HG03520 (cell line): ENCODE results near the gene ADIPOR2.
"Not testable (repeated sequence)": the region's sequence is repeated elsewhere in the genome, so short reads cannot be mapped to it uniquely, and the experiment has no call there.

Experiments
- ATAC-seq: cut with Tn5 transposase; IDR thresholded peaks from one replicate; pipeline ENCODE4 v1.9.1; 2021; ENCODE audit warnings: mild to moderate bottlenecking, moderate library complexity; ENCODE audit not compliant: unreplicated experiment

ADIPOR2 gene

DNA sequence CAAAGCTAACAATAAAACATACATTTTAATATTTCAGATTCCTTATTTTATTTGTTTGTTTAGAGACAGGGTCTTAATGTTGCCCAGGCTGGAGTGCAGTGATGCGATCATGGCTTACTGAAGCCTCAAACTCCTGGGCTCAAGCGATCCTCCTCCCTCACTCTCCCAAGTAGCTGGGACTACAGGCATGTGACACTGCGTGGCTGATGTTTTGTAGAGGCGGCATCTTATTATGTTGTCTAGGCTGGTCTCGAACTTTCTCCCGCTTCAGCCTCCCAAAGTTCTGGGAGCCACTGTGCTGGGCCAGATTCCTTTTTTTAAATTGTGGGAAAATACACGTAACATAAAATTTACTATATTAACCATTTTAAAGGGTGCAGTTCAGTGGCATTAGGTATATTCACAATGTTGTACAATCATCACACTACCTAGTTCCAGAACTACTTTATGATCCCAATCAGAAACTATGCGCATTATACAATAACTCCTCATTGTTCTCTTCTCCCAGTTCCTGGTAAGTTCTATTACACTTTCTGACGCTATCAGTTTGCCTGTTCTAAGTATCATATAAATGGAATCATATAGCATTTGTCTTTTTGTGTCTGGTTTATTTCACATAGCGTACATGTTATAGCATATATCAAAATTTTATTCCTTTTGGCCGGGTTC, 40.3 kb downstream of the ADIPOR2 start:
- ATAC-seq, result no peak

DNA sequence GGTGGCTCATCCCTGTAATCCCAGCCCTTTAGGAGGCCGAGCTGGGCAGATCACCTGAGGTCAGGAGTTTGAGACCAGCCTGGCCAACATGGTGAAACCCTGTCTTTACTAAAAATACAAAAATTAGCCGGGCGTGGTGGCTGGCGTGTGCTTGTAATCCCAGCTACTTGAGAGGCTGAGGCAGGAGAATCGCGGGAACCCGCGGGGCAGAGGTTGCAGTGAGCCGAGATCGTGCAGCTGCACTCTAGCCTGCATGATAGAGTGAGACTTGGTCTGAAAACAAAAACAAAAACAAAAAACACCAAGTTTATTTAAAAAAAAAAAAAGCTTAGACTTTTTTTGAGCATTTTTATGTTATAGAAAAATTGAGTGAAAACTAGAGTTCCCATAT, 40.8 kb downstream of the ADIPOR2 start:
- not testable (repeated sequence) for ATAC-seq

DNA sequence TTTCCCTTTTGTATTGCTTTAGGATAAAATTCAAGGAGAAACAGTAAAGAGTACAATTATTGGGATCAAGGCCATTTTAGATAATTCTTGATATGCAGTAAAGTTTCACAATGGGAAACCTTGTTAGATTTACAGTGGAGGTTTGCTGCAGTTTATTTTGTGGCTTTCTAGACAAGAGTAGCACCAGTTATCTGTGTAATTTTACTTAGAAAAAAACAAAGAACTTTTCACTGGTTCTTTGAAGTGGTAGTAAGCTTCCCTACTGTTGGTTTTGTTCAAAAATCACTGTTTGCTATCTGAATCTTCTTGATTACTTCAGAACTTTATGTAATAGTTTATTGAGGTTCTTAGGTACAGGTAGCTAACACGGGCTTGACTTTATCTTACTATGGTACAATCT, 42.0 kb downstream of the ADIPOR2 start:
- no peak for ATAC-seq

- ATAC-seq, result not testable (repeated sequence)
Measured at GRCh38 chr12:1733712-1734111, 42.8 kb downstream of the ADIPOR2 start.

DNA sequence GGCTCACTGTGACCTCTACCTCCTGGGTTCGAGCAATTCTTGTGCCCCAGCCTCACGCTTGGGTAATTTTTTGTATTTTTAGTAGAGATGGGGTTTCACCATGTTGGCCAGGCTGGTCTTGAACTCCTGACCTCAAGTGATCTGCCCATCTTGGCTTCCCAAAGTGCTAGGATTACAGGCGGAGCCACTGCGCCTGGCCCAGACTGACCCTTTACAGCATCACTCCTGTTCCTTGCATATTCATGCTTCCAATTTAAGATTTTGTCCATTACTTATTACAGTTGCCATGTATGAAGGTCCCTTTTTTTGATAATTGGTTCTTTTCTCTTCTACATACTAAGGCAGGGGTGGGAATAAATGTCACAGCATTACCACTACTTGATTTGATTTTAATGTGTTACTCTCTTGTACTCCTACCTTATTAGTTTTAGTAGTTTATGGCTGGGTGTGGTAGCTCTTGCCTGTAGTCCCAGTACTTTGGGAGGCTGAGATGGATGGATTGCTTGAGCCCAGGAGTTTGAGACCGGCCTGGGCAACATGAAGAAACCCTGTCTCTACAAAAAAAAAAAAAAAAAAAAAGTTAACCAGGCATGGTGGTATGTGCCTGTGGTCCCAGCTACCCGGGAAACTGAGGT, 46.9 kb downstream of the ADIPOR2 start:
- no peak for ATAC-seq

GRCh38 chr12:1738446-1738845, 47.6 kb downstream of the ADIPOR2 start:
- ATAC-seq, result no peak

- no peak for ATAC-seq
Measured at GRCh38 chr12:1739368-1739767, 48.5 kb downstream of the ADIPOR2 start.

DNA sequence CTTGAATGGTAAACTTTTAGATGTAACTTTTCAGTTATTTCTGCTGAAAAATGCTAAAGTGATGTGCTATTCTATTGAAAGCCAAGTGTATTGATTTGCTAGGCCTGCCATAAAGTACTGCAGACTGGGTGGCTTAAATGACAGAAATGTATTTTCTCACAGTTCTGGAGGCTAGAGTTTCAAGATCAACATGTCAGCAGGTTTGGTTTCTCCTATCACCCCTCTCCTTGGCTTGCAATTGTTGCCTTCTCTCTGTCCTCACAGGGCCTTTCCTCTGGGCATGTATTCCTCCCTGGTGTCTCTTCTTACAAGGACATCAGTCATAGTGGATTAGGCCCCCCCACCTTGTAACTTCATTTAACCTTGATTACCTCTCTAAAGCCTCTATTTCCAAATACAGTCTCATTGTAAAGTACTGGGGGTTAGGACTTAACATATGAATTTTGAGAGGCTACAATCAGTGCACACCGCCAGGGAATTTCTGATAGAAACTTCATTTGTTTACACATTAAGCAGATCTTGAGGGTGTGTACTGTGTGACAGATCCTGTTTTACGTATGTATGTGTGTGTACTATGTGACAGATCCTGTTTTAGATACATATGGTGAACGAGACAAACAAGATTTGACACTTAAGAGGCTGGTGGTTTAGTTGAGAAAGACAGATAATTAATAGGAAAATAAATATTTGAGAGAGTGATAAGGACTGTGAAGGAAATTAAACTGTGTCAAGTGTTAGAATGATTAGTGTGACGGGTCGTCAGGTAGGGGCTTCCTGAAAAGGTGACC, 49.5 kb downstream of the ADIPOR2 start:
- no peak for ATAC-seq

GRCh38 chr12:1741154-1741949, 50.5 kb downstream of the ADIPOR2 start:
- ATAC-seq, result no peak

- no peak for ATAC-seq
Measured at GRCh38 chr12:1744932-1745331, 54.1 kb downstream of the ADIPOR2 start.

GRCh38 chr12:1747609-1748008, 56.7 kb downstream of the ADIPOR2 start:
- no peak for ATAC-seq

- ATAC-seq, result no peak
Measured at GRCh38 chr12:1749019-1749418, 58.1 kb downstream of the ADIPOR2 start.

DNA sequence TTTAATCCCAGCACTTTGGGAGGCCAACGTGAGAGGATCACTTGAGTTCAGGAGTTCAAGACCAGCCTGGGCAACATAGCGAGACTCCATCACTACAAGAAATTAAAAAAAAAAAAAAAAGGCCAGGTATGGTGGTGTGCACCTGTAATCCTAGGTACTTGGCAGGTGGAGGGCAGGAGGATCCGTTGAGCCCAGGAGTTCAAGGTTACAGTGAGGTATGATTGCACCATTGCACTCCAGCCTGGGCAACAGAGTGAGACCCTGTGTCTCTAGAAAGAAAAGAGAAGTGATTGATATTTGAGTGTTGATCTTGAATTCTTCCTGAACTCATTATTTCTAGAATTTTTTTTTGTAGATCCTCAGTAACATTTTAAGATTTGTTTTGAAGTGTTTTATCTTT, 59.4 kb downstream of the ADIPOR2 start:
- ATAC-seq, result no peak

DNA sequence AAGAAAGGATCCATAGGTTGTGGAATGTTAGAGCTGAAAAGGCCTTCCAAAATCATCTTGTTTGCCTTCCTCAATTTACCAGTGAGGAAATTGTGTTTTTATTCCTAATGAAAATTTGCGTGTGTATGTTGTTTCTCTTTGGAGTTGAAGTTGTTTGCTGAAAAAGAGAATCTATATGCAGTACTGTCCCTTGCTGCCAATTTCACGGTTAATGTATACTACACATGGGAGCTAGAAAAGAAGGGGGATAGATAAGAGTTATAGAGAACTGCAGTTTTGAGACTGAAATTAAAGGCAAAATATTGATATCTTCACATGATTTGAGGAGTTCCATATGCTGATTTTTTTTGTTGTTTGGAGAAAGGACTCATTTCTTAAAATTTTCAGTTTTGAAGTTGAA, 67.5 kb downstream of the ADIPOR2 start:
- ATAC-seq, result no peak

DNA sequence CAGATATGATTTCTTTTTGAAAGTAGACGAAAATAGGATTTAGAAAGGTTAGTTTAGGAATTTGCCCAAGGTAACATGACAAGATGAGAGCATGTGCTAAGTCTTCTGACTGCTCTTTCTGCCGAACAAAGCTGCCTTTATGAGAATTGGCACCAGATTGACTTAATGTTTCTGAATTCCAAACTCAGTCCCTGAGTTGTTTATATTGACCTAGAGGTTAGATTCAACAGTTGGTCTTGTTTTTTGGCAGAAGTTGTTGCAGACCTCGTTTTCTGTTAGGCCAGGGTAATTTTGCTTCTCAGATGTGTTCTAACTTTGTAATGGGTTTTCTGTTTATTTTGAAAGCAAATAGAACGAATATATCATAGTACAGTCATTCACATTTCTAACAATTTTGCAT, 68.0 kb downstream of the ADIPOR2 start:
- ATAC-seq, result no peak

GRCh38 chr12:1760566-1761382, 69.9 kb downstream of the ADIPOR2 start:
- no peak for ATAC-seq

- no peak for ATAC-seq
Measured at GRCh38 chr12:1761857-1762256, 71.0 kb downstream of the ADIPOR2 start.

GRCh38 chr12:1763153-1763552, 72.3 kb downstream of the ADIPOR2 start:
- no peak for ATAC-seq

GRCh38 chr12:1766110-1766509, 75.2 kb downstream of the ADIPOR2 start:
- no peak for ATAC-seq

DNA sequence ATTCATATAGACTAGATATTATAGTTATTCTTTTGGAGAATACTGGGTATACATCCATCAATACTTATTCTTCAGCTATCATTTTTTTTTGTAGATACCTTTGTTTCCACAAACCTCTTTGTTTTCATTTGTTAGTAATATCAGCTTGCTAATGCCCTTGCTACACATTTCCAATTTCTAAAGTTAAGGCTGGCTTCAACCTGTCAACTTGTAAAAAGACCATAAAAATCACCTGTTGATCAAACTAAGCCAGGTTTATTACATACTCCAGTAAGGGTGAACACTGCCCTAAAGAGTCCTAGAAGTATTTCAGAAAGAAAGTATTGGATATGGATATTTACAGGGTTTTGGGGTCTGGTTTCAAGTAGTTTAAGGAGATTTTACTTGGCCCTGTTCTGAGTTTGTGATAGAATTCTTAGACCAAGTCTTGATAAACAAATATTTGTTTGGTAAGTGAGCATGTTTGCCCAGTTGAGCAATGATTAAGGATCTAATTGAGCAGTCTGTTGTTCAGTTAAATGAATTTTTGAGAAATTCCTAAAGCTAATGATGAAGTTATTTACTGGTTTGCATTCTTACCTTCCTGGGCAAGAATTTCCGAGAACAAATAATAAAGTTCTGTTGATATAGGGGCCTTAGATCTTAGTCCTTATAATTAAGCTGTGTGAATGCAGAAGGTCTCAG, 76.7 kb downstream of the ADIPOR2 start:
- ATAC-seq, result no peak
